Keratinocyte (primary cell): ENCODE measurements around the gene RARS1. TPM values are rescaled to one million over a fixed set of nuclear protein-coding genes. Genes with fewer than 3 reads are reported as not detected.

Source experiments
- DNase-seq: peaks from one replicate; pipeline ENCODE4 v3.0.0-alpha.2; 2011; ENCODE audit warnings: low read depth, missing footprints, low spot score
- FAIRE-seq: peaks from 2 replicates; lab custom pipeline; 2011; peaks lifted over from hg19 to GRCh38; lab: Jason Lieb, UNC
- H2AFZ ChIP-seq: 2 replicates; pipeline ENCODE4 v1.6.0; 2012; ENCODE audit warnings: low read length, control low read depth, inconsistent platforms; ENCODE audit not compliant: control insufficient read depth
- H3K27ac ChIP-seq: 2 replicates; pipeline ENCODE4 v1.5.1; 2011; ENCODE audit warnings: low read length; ENCODE audit not compliant: control insufficient read depth, insufficient read depth
- H3K27me3 ChIP-seq: 3 replicates; pipeline ENCODE4 v1.6.0; 2011; ENCODE audit warnings: low read length; ENCODE audit not compliant: control insufficient read depth, insufficient read depth; ENCODE audit errors: extremely low read depth
- H3K36me3 ChIP-seq, 2 experiments: 2 replicates in 1 of 2; 3 replicates in 1 of 2; pipeline ENCODE4 v1.5.1; 2011; ENCODE audit warnings: low read length in 2 of 2, mild to moderate bottlenecking in 1 of 2; ENCODE audit not compliant: control insufficient read depth in 2 of 2, insufficient read depth in 2 of 2; ENCODE audit errors: extremely low read depth in 1 of 2
- H3K4me1 ChIP-seq: 3 replicates; pipeline ENCODE4 v1.5.1; 2011; ENCODE audit warnings: low read length; ENCODE audit not compliant: control insufficient read depth, insufficient read depth; ENCODE audit errors: extremely low read depth
- H3K4me2 ChIP-seq: 3 replicates; pipeline ENCODE4 v1.6.0; 2011; ENCODE audit warnings: low read depth, low read length; ENCODE audit not compliant: control insufficient read depth, insufficient read depth; ENCODE audit errors: extremely low read depth
- H3K4me3 ChIP-seq, 3 experiments: fragments of 200-600 bp in 1 of 3; sonication (generic) in 1 of 3; 2 replicates in 2 of 3; 3 replicates in 1 of 3; pipeline ENCODE4 v1.5.1; 2011 to 2016; ENCODE audit warnings: low read length in 3 of 3, mild to moderate bottlenecking in 3 of 3, control low read depth in 2 of 3, inconsistent platforms in 1 of 3, low read depth in 1 of 3, mixed read lengths in 1 of 3, mixed run types in 1 of 3, moderate library complexity in 1 of 3; ENCODE audit not compliant: control insufficient read depth in 2 of 3, insufficient read depth in 2 of 3; ENCODE audit errors: extremely low read depth in 1 of 3
- H3K79me2 ChIP-seq: 2 replicates; pipeline ENCODE4 v1.6.0; 2012; ENCODE audit warnings: low read length; ENCODE audit not compliant: control insufficient read depth, insufficient read depth
- H3K9ac ChIP-seq: 3 replicates; pipeline ENCODE4 v1.6.0; 2011; ENCODE audit warnings: low read length; ENCODE audit not compliant: control insufficient read depth, insufficient read depth; ENCODE audit errors: extremely low read depth
- H3K9me1 ChIP-seq: 3 replicates; pipeline ENCODE4 v1.6.0; 2011; ENCODE audit warnings: low read length; ENCODE audit not compliant: control insufficient read depth, insufficient read depth; ENCODE audit errors: extremely low read depth
- H3K9me3 ChIP-seq: 2 replicates; pipeline ENCODE4 v1.5.1; 2012; ENCODE audit warnings: low read depth, low read length; ENCODE audit not compliant: control insufficient read depth
- H4K20me1 ChIP-seq: 3 replicates; pipeline ENCODE4 v1.6.0; 2011; ENCODE audit warnings: low read length; ENCODE audit not compliant: control insufficient read depth, insufficient read depth; ENCODE audit errors: extremely low read depth
- EZH2 ChIP-seq: IDR thresholded peaks from one replicate; pipeline ENCODE4 v1.6.1; 2012; ENCODE audit warnings: inconsistent platforms, mild to moderate bottlenecking, low read length, moderate library complexity
- dilution Hi-C: fragments of 300-500 bp; cut with MboI; formaldehyde crosslinking; loops from one replicate; pipeline ENCODE4 v1.7.0; 2020; ENCODE audit warnings: low sequenced_read_pairs; ENCODE audit not compliant: extremely low pct_ligation_motif_present
- polyA plus RNA-seq, 5 experiments: library from polyadenylated mRNA; depleted of rRNA in 3 of 5; stranded (reverse) in 3 of 5; stranded (forward) in 1 of 5; unstranded in 1 of 5; fragments of >200 nt; gene quantifications; 1 replicate in 1 of 5; 2 replicates in 3 of 5; 3 replicates in 1 of 5; pipeline versions ENCODE4 v1.2.1 to v1.2.3, GENCODE V29; 2011 to 2012; ENCODE audit warnings: missing spikeins in 2 of 5, low read depth in 1 of 5, low replicate concordance in 1 of 5
- TF ChIP-seq, protein P1 (sequence below), 3 experiments: IDR thresholded peaks in 1 of 3; conservative IDR thresholded peaks in 1 of 3; optimal IDR thresholded peaks in 1 of 3; 2 replicates in 2 of 3; 3 replicates in 1 of 3; pipeline versions ENCODE3 to v1.5.1; 2011; ENCODE audit warnings: low read length in 3 of 3, mild to moderate bottlenecking in 3 of 3, moderate library complexity in 2 of 3, control low read depth in 1 of 3, inconsistent platforms in 1 of 3; ENCODE audit not compliant: insufficient read depth in 2 of 3; ENCODE audit errors: extremely low read depth in 1 of 3

Gene RARS1
- polyA plus RNA-seq, 1 donor (not counting 4 experiments of a cell fraction or from before 2014, with no cell fraction given): 128 TPM

DNA sequence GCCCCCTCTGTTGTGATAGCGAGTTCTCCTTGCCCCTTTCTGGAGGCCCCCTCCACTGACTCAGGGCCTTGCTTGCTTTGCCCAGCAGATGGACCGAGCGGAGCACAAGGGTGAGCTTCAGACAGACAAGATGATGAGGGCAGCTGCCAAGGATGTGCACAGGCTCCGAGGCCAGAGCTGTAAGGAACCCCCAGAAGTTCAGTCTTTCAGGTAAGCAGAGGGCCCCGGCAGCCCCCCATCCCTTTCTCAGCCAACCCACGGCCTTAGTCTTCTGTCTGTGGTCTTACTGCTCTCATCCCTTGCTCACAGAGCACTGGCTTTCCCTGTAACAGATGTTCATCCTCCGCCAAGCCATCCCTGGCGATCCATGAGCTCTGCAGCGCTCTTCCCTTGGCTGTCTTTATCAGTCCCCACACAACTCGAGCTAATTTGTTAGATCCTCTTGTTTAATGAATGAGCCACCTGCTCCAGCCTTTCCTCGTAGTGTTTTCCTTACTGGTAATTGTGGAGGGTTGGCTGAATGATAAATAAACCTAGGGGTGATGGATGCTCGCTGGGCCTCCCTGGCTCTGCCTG lies 18.4 kb upstream of the RARS1 start:
- Histone ChIP-seq H3K9ac (no peak overlapping the region), H3K27ac (no peak overlapping the region), H3K4me3 (no peak overlapping the region), H3K4me2 (no peak overlapping the region), H3K9me3 (no peaks in the 10 kb centered on the region), H3K36me3 (peaks cover 26 to 49% of the 10 kb centered on the region in 2 experiments), H3K9me1 (no peaks in the 10 kb centered on the region), H2AFZ (no peak overlapping the region), H3K27me3 (no peaks in the 10 kb centered on the region), H3K79me2 (no peaks in the 10 kb centered on the region), H4K20me1 (peaks cover 4% of the 10 kb centered on the region), H3K4me1 (peaks cover 12% of the 10 kb centered on the region)
- dilution Hi-C loops: no loop called here
- TF ChIP-seq, protein P1, sequence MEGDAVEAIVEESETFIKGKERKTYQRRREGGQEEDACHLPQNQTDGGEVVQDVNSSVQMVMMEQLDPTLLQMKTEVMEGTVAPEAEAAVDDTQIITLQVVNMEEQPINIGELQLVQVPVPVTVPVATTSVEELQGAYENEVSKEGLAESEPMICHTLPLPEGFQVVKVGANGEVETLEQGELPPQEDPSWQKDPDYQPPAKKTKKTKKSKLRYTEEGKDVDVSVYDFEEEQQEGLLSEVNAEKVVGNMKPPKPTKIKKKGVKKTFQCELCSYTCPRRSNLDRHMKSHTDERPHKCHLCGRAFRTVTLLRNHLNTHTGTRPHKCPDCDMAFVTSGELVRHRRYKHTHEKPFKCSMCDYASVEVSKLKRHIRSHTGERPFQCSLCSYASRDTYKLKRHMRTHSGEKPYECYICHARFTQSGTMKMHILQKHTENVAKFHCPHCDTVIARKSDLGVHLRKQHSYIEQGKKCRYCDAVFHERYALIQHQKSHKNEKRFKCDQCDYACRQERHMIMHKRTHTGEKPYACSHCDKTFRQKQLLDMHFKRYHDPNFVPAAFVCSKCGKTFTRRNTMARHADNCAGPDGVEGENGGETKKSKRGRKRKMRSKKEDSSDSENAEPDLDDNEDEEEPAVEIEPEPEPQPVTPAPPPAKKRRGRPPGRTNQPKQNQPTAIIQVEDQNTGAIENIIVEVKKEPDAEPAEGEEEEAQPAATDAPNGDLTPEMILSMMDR (optimal IDR thresholded peaks at IDR 0.05 in 1 of 3, IDR thresholded peaks at IDR 0.05 in 1 of 3, conservative IDR thresholded peaks at IDR 0.05 in 1 of 3; ENCODE audit: extremely low read depth in 1 of 3, insufficient read depth in 2 of 3, low read length in 3 of 3): no peak
- TF ChIP-seq EZH2: no peak
- DNase-seq (no peak), FAIRE-seq (no peak)

DNA sequence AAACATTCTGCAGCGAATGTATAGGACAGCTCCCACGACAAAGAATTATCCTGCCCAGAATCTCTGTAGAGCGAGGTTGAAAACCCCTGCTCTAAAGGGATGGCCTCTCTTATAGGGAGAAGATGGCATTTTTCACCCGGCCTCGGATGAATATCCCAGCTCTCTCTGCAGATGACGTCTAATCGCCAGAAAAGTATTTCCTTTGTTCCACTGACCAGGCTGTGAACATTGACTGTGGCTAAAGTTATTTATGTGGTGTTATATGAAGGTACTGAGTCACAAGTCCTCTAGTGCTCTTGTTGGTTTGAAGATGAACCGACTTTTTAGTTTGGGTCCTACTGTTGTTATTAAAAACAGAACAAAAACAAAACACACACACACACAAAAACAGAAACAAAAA lies 17.4 kb upstream of the RARS1 start:
- FAIRE-seq (no peak), DNase-seq (no peak)
- no peaks in the 10 kb centered on the region for H3K79me2 ChIP-seq
- H3K4me2 ChIP-seq: no peak overlapping the region
- no peaks in the 10 kb centered on the region for H3K9me3 ChIP-seq
- TF ChIP-seq EZH2: no peak
- TF ChIP-seq, protein P1 (optimal IDR thresholded peaks at IDR 0.05 in 1 of 3, IDR thresholded peaks at IDR 0.05 in 1 of 3, conservative IDR thresholded peaks at IDR 0.05 in 1 of 3; ENCODE audit: extremely low read depth in 1 of 3, insufficient read depth in 2 of 3, low read length in 3 of 3): no peak
- H3K9ac ChIP-seq: no peak overlapping the region
- no peaks in the 10 kb centered on the region for H3K9me1 ChIP-seq
- peaks cover 31 to 47% of the 10 kb centered on the region in 2 experiments for H3K36me3 ChIP-seq
- peaks cover 4% of the 10 kb centered on the region for H4K20me1 ChIP-seq
- H2AFZ ChIP-seq: no peak overlapping the region
- H3K27ac ChIP-seq: no peak overlapping the region
- no peaks in the 10 kb centered on the region for H3K27me3 ChIP-seq
- peaks cover 12% of the 10 kb centered on the region for H3K4me1 ChIP-seq
- dilution Hi-C loops: no loop called here
- no peak overlapping the region for H3K4me3 ChIP-seq
